Glutamatergic neuron (in vitro differentiated cells): ENCODE measurements around the gene VAPA. TPM values are rescaled to one million over a fixed set of nuclear protein-coding genes. Genes with fewer than 3 reads are reported as not detected.

Source experiments
- DNase-seq: peaks from one replicate; pipeline ENCODE4 v3.0.0; 2022
- H3K27ac Mint-ChIP-seq: one replicate; pipeline ENCODE4 v1.8.0; 2020; ENCODE audit warnings: mild to moderate bottlenecking, mixed read lengths, inconsistent platforms; ENCODE audit not compliant: unreplicated experiment
- H3K27me3 Mint-ChIP-seq: one replicate; pipeline ENCODE4 v1.8.0; 2020; ENCODE audit warnings: mild to moderate bottlenecking, moderate library complexity, mixed read lengths, inconsistent platforms; ENCODE audit not compliant: unreplicated experiment
- H3K36me3 Mint-ChIP-seq: one replicate; pipeline ENCODE4 v1.8.0; 2020; ENCODE audit warnings: mild to moderate bottlenecking, mixed read lengths, inconsistent platforms; ENCODE audit not compliant: unreplicated experiment
- H3K4me1 Mint-ChIP-seq: one replicate; pipeline ENCODE4 v1.8.0; 2020; ENCODE audit warnings: mild to moderate bottlenecking, low read depth, mixed read lengths, inconsistent platforms; ENCODE audit not compliant: unreplicated experiment
- H3K4me3 Mint-ChIP-seq: one replicate; pipeline ENCODE4 v1.8.0; 2020; ENCODE audit warnings: mild to moderate bottlenecking, mixed read lengths, inconsistent platforms; ENCODE audit not compliant: unreplicated experiment
- H3K9me3 Mint-ChIP-seq: one replicate; pipeline ENCODE4 v1.8.0; 2020; ENCODE audit warnings: mild to moderate bottlenecking, moderate library complexity, mixed read lengths, inconsistent platforms; ENCODE audit not compliant: unreplicated experiment
- CTCF ChIP-seq: fragments of 200-600 bp; sonication (generic); IDR thresholded peaks from one replicate; pipeline ENCODE4 v1.5.0; 2021; ENCODE audit not compliant: partially characterized antibody, unreplicated experiment
- total RNA-seq: library from RNA; stranded (reverse); fragmentation: NEBNext Ultra II Directional; extraction: Animal tissue kit (Norgen Biotek cat#: 25700); gene quantifications from one replicate; pipeline ENCODE4 v1.2.1, GENCODE V29; 2021; ENCODE audit not compliant: unreplicated experiment

VAPA gene
- total RNA-seq, 1 donor from 2014 or later = 187 TPM

GRCh38 chr18:9987931-9988330 is 74.1 kb downstream of the VAPA start:
- Mint-ChIP-seq H3K9me3 (peaks cover 2% of the 10 kb centered on the region), H3K27me3 (peaks cover 5% of the 10 kb centered on the region), H3K36me3 (no peaks in the 10 kb centered on the region), H3K4me1 (no peaks in the 10 kb centered on the region), H3K4me3 (no peak overlapping the region), H3K27ac (no peak overlapping the region)
- TF ChIP-seq CTCF = no peak
- DNase-seq = no peak

DNA sequence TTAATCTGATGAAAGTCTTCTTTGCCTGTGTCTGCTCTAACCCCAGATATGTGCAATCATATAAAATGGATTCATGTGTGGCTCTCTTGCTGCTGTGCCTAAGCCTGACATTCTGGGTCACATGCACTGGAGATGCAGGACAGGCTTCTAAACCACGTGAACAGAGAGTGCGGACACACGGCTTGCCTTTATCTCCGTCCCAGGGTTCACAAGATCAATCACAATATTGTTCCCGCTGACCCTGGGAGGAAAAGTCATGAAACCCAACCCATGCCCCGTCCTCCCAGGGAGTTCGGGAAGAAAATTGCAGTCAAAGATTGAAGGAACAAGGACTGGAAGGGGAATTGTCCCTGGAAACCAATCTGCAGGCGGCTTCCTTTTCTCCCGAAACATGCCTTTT is 74.8 kb downstream of the VAPA start:
- TF ChIP-seq CTCF = no peak
- H3K4me3 Mint-ChIP-seq = no peak overlapping the region
- H3K9me3 Mint-ChIP-seq = peaks cover 2% of the 10 kb centered on the region
- H3K36me3 Mint-ChIP-seq = no peaks in the 10 kb centered on the region
- no peaks in the 10 kb centered on the region for H3K4me1 Mint-ChIP-seq
- no peak for DNase-seq
- no peak overlapping the region for H3K27ac Mint-ChIP-seq
- peaks cover 5% of the 10 kb centered on the region for H3K27me3 Mint-ChIP-seq

GRCh38 chr18:9989481-9989880 is 75.7 kb downstream of the VAPA start:
- Mint-ChIP-seq H3K4me3 (no peak overlapping the region), H3K27me3 (peaks cover 5% of the 10 kb centered on the region), H3K4me1 (peaks cover 4% of the 10 kb centered on the region), H3K27ac (no peak overlapping the region), H3K9me3 (peaks cover 2% of the 10 kb centered on the region), H3K36me3 (no peaks in the 10 kb centered on the region)
- no peak for TF ChIP-seq CTCF
- DNase-seq = no peak

DNA sequence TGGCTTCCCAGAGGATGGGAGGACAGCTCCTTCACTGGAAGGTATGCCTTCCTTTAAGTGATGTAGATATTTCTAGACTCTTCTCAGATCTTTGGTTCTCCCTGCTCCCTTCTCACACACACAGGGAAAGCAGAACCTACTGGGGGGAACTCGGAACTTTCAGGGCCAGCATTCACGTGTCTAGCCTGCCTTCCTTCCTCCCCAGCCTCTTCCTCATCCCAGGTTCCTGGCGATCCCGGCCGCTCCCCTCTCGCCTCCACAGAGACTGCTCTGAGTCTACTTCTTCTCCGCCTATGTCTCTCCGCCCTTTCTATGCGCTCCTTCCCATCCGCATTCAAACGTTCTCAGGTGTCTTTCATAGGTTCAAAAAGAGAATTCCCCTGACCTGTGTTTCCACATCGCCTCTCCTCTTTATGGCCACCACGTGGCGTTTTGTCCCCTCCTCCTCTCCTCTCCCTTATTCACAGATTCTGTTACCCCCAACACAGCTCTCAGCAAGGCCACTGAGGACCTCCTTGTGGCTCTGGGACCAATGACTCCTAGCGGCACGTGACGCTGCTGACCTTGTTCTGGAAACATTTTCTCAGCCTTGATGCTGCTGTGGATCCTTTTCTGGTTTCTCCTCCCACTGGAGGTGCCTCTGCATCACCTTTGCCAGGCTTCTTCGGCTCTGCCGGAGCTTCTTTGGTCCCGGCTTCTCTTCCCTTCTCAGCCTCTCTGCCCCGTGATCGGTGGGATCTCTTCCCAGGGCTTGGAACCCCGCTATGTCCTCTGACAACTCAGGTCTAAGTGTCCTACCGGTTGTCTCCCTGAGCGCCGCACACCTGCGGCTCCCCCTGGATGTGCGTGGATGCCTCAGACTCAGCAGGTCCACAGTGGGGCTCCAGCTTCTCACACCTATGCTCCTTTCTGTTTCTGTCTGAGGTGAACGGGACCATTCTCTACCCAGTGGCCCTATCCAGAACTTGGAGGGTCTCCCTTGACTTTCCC is 77.5 kb downstream of the VAPA start:
- no peak overlapping the region for H3K27ac Mint-ChIP-seq
- H3K4me1 Mint-ChIP-seq = peaks cover 4% of the 10 kb centered on the region
- peaks cover 2% of the 10 kb centered on the region for H3K9me3 Mint-ChIP-seq
- no peak overlapping the region for H3K4me3 Mint-ChIP-seq
- no peak for DNase-seq
- peaks cover 5% of the 10 kb centered on the region for H3K27me3 Mint-ChIP-seq
- no peak for TF ChIP-seq CTCF
- H3K36me3 Mint-ChIP-seq = no peaks in the 10 kb centered on the region

DNA sequence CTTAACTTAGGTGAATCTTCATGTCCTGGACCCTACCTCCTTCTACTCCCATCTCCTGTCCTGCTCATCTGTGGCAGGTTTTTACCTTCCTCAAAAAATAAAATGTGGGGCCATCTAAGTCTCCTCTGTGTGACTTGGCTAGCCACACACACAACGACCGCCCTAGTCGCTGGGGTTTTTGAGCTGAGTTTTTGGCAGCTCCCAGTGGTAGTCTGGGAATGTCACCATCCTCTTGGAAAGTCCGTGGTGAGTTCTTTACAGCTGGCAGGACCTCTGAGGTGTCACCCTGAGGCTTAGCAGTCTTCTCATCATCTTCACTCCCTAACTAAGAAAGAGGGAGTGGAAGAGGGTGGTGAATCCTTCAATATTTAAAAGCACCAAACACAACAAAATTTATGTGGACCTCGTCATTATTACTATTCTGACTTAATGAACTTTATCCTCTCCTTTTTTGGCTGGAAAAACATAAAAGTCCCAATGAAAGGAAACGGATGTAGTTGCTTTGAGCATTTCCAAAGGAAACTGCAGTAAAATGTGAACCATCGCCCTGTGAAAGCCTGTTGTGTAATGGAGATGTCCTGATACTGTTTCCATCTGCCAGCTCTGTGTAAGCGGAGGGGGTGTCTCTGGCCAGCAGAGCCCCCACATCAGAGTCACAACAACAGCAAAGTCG is 78.6 kb downstream of the VAPA start:
- peaks cover 4% of the 10 kb centered on the region for H3K4me1 Mint-ChIP-seq
- no peaks in the 10 kb centered on the region for H3K36me3 Mint-ChIP-seq
- no peak overlapping the region for H3K4me3 Mint-ChIP-seq
- TF ChIP-seq CTCF = no peak
- H3K27me3 Mint-ChIP-seq = peaks cover 5% of the 10 kb centered on the region
- no peak overlapping the region for H3K27ac Mint-ChIP-seq
- DNase-seq = no peak
- H3K9me3 Mint-ChIP-seq = peaks cover 2% of the 10 kb centered on the region
